Osteocyte (in vitro differentiated cells): ENCODE results near the gene PSIP1. TPM values are rescaled to one million over a fixed set of nuclear protein-coding genes. Genes with fewer than 3 reads are reported as not detected.

Experiments
- DNase-seq: peaks from one replicate; pipeline ENCODE4 v3.0.0; 2021; ENCODE audit warnings: mixed read lengths; ENCODE audit not compliant: unreplicated experiment; ENCODE audit errors: extremely low spot score
- H3K27ac Mint-ChIP-seq: one replicate; pipeline ENCODE4 v1.8.0; 2021; ENCODE audit warnings: mild to moderate bottlenecking, mixed read lengths; ENCODE audit not compliant: unreplicated experiment
- H3K27me3 Mint-ChIP-seq: one replicate; pipeline ENCODE4 v1.8.0; 2021; ENCODE audit warnings: mixed read lengths; ENCODE audit not compliant: unreplicated experiment
- H3K36me3 Mint-ChIP-seq: one replicate; pipeline ENCODE4 v1.8.0; 2021; ENCODE audit warnings: mixed read lengths; ENCODE audit not compliant: unreplicated experiment
- H3K4me1 Mint-ChIP-seq: one replicate; pipeline ENCODE4 v1.8.0; 2021; ENCODE audit warnings: mixed read lengths; ENCODE audit not compliant: unreplicated experiment
- H3K4me3 Mint-ChIP-seq: one replicate; pipeline ENCODE4 v1.8.0; 2021; ENCODE audit warnings: mild to moderate bottlenecking, moderate library complexity, mixed read lengths; ENCODE audit not compliant: unreplicated experiment
- H3K9me3 Mint-ChIP-seq: one replicate; pipeline ENCODE4 v1.8.0; 2021; ENCODE audit warnings: mixed read lengths; ENCODE audit not compliant: unreplicated experiment
- total RNA-seq: library from RNA; stranded (reverse); gene quantifications from 2 replicates; pipeline ENCODE4 v1.2.1, GENCODE V29; 2021
- TF ChIP-seq, protein P1 (sequence below): fragments of 200-600 bp; sonication (generic); IDR thresholded peaks from 2 replicates; pipeline ENCODE4 v1.5.0; 2021; ENCODE audit warnings: antibody characterized with exemption, mild to moderate bottlenecking, moderate library complexity

PSIP1 gene
- total RNA-seq, 1 donor from 2014 or later: 78.1 TPM

DNA sequence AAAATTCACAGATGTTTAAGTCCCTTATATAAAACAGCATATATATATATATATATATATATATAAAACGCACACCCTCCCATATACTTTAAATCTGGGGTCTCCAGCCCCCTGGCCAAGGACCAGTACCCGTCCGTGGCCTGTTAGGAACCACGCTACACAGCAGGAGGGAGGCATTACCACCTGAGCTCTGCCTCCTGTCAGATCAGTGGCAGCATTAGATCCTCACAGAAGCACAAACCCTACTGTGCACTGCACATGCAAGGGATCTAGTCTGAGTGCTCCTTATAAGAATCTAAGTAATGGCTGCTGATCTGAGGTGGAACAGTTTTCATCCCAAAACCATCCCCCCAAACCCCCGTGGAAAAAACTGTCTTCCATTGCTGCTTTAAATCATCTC lies 9.0 kb downstream of the PSIP1 start:
- TF ChIP-seq, protein P1, sequence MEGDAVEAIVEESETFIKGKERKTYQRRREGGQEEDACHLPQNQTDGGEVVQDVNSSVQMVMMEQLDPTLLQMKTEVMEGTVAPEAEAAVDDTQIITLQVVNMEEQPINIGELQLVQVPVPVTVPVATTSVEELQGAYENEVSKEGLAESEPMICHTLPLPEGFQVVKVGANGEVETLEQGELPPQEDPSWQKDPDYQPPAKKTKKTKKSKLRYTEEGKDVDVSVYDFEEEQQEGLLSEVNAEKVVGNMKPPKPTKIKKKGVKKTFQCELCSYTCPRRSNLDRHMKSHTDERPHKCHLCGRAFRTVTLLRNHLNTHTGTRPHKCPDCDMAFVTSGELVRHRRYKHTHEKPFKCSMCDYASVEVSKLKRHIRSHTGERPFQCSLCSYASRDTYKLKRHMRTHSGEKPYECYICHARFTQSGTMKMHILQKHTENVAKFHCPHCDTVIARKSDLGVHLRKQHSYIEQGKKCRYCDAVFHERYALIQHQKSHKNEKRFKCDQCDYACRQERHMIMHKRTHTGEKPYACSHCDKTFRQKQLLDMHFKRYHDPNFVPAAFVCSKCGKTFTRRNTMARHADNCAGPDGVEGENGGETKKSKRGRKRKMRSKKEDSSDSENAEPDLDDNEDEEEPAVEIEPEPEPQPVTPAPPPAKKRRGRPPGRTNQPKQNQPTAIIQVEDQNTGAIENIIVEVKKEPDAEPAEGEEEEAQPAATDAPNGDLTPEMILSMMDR: no peak
- peaks cover 37% of the 10 kb centered on the region for H3K4me1 Mint-ChIP-seq
- no peak overlapping the region for H3K27ac Mint-ChIP-seq
- no peak overlapping the region for H3K4me3 Mint-ChIP-seq
- no peaks in the 10 kb centered on the region for H3K9me3 Mint-ChIP-seq
- DNase-seq: no peak
- H3K27me3 Mint-ChIP-seq: no peaks in the 10 kb centered on the region
- H3K36me3 Mint-ChIP-seq: peaks cover 32% of the 10 kb centered on the region

DNA sequence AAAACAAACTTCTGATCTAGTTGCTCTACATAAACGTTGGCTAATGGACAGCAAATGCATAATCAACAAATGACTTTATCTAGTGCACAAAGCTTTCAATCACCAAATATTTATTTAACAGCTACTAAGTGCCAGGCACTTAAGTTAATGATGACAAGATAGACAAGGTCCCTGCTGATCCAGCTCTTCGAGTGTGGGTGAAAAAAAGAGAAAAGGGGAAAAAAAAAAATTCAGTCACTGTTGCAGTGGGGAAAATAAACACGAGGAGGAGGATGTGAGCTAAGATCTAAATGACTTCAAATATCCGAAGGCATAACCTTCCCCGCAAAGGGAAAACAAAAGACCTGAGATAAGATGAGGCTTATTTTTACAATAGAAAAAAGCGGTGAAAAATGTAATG lies 9.6 kb downstream of the PSIP1 start:
- Mint-ChIP-seq H3K27me3 (no peaks in the 10 kb centered on the region), H3K9me3 (no peaks in the 10 kb centered on the region), H3K4me1 (peaks cover 41% of the 10 kb centered on the region), H3K36me3 (peaks cover 25% of the 10 kb centered on the region), H3K4me3 (no peak overlapping the region), H3K27ac (peak overlapping the region; percentile 20)
- no peak for DNase-seq
- TF ChIP-seq, protein P1: no peak

DNA sequence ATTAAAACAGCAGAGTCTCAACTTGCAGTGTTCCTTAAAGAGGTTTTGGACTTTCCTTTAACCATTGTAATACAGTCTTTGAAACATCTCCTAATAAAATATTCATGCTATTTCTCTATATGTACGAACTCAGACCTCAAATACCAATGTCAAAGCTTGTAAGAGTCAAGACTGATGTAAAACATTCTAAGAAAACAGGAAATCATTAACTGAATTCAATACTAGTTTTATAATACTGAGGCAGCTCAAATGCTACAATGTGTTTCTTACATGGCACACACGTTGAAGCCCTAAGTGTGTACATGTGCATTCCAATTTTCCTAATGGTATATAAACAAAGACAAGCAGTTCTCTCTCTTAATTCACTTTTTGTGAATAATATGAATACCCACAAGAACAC lies 11.6 kb downstream of the PSIP1 start:
- peak overlapping the region; percentile 24 for H3K4me3 Mint-ChIP-seq
- DNase-seq: no peak
- peaks cover 19% of the 10 kb centered on the region for H3K36me3 Mint-ChIP-seq
- H3K4me1 Mint-ChIP-seq: peaks cover 47% of the 10 kb centered on the region
- TF ChIP-seq, protein P1: no peak
- H3K27me3 Mint-ChIP-seq: no peaks in the 10 kb centered on the region
- no peaks in the 10 kb centered on the region for H3K9me3 Mint-ChIP-seq
- H3K27ac Mint-ChIP-seq: peak overlapping the region; percentile 88

DNA sequence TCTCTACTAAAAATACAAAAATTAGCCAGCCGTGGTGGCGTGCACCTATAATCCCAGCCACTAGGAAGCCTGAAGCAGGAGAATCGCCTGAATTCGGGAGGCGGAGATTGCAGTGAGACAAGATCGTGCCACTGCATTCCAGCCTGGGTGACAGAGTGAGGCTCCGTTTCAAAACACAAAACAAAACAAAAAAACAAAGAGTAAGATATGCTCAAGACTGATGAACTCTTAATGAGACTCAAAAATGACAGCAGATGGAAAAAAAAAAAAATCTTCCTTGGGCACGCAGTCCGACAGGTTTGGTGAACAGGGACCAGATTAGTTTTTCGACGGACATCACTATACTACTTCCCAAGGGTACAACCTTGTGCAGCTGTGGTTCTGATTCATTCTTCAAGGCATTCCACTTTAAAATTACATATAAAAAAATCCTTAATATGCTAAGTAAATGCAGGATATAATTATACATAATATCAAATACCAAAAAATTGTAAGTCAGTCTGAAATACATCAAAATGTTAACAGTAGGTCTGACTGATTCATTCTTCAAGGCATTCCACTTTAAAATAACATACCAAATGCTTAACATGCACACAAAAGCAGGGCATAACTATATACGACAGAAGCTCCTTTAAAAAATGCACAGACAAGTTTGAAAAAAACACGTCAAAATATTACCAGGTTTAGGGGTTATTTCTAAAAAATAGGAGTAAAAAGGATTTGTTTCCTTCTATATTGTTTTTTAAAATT lies 12.3 kb downstream of the PSIP1 start:
- TF ChIP-seq, protein P1: no peak
- H3K9me3 Mint-ChIP-seq: no peaks in the 10 kb centered on the region
- peaks cover 18% of the 10 kb centered on the region for H3K36me3 Mint-ChIP-seq
- H3K27me3 Mint-ChIP-seq: no peaks in the 10 kb centered on the region
- H3K27ac Mint-ChIP-seq: peak overlapping the region; percentile 88
- no peak for DNase-seq
- peaks cover 47% of the 10 kb centered on the region for H3K4me1 Mint-ChIP-seq
- peak overlapping the region; percentile 55 for H3K4me3 Mint-ChIP-seq

DNA sequence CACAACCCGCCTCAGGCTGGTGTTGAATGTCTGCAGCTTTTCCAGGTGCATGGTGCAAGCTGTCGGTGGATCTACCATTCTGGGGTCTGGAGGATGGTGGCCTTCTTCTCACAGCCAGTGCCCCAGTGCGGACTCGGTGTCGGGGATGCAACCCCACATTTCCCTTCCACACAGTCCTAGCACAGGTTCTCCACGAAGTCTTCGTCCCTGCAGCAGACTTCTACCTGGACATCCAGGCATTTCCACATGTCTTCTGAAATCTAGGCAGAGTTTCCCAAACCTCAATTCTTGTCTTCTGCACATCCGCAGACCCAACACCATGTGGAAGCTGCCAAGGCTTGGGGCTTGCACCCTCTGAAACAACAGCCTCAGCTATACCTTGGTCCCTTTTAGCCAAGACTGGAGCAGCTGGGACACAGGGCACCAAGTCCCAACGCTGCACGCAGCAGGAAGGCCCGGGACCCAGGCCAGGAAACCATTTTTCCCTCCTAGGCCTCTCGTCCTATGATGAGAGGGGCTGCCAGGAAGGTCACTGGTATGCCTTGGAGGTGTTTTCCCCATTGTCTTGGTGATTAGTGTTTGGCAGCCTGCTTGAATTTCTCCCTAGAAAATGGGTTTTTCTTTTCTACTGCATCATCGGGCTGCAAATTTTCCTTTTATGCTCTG lies 18.2 kb downstream of the PSIP1 start:
- no peak for DNase-seq
- H3K4me3 Mint-ChIP-seq: no peak overlapping the region
- H3K4me1 Mint-ChIP-seq: peaks cover 14% of the 10 kb centered on the region
- H3K9me3 Mint-ChIP-seq: no peaks in the 10 kb centered on the region
- H3K27ac Mint-ChIP-seq: no peak overlapping the region
- H3K36me3 Mint-ChIP-seq: peaks cover 21% of the 10 kb centered on the region
- no peaks in the 10 kb centered on the region for H3K27me3 Mint-ChIP-seq
- TF ChIP-seq, protein P1: no peak
